HG03460 (cell line): ENCODE measurements around the gene SERPIND1.

Experiments
- ATAC-seq: cut with Tn5 transposase; IDR thresholded peaks from one replicate; pipeline ENCODE4 v1.9.1; 2021; ENCODE audit not compliant: unreplicated experiment

SERPIND1 gene

DNA sequence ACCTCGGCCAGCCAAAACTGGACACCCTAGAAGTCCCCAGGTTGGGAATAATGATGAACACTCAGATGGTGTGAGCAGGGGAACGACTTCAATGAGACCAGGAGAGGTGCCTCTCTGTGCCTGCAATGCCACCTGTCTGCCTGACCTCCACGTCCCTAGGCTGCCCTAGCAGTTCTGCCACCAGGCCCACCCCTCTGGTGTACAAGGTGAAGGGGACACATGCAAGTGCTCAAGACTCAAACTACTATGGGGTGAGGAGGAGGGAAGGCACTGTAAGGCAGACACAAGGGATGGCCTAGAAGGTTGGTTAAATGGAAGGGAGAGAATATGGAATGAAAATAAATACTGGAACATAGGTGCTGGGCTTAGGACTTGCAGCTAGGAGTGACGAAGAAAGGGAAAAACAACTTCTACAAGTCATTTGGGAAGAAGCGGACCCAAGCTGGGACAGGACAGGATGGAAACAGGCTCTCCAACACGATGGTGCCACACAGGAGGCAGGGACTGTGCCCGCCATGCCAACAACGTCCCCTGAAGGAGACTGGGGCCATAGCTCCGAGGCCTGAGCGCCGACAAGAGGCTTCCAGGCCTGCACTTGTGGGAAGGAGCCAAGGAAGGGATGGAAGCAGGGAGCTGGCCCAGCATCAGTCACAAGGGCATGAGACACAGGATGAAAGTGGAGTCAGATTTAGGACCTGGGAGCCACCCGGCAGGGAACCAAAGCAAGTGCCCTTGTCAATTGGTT is 18.5 kb downstream of the SERPIND1 start:
- no peak for ATAC-seq

DNA sequence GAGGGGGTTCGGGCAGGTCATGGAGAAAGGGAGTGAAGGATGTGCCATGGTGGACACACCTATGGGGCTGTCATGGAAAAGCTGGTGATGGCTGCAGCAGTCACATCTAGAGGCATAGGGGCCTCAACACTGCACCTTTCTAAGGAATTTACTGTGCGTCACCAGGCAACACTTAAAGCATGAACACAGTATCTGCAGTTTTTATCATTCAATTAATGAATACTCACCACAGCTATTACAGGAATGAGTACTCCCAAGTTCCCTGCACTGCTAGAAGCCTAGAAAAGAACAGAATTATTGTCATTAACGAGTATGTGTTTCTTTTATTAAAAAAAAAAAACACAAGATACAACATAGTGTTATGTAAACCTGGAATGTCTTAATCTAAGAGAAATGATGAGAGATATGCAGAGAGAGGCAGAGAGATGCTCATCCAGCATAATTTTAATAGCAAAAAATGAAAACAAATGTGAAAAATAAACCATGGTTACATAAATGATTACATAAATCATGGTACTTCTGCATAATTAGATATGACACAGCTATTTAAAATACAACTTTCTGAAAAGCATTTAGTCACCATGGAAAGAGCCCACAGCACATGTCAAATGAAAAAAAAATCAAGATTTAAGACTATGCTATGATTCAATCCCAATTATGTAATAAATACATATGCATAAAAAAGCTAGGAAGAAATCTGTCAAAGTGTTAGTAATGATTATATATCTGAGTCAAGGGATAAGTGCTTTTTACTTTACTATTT is 19.2 kb downstream of the SERPIND1 start:
- no peak for ATAC-seq

DNA sequence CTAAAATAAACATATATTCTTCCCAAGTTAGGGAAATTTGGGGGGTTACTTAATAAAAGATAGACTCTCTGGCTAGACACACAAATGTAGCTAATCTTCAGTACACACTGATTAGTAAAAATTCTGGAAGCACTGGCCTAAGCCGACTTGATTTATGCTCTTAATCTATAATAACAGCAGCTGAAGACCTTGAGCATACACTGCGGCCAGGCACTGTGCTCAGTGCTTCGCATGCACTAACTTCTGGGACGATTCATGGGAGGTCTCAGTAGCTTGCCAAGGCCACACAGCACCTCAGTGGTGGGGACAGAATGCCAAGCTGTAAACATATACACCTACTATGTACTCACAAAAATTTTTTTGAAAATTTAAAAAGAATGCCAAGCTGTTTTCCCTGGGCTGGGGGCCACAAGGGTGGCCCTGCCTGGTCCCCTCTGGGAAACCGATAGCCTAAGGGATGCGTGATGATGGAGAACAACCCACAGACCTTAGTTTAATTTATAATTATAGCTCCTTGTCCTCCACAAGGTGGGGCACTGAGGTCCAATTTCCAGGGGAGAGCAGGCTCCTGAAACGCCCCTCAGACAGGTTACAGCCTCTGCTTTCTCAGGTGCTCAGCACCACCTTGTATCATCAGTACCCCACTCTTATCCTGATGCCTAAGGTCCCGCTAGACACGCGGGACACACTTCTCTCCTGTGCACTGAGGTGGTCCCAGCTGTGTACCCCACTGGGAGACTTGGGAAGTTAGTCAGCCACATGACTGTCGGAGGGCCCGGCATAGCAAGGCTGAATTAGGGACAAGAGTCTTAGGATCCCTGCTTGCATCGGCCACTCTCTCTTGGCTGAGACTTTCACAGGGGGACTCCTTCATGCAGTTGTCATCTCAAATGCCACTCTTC is 20.1 kb downstream of the SERPIND1 start:
- ATAC-seq: no peak

DNA sequence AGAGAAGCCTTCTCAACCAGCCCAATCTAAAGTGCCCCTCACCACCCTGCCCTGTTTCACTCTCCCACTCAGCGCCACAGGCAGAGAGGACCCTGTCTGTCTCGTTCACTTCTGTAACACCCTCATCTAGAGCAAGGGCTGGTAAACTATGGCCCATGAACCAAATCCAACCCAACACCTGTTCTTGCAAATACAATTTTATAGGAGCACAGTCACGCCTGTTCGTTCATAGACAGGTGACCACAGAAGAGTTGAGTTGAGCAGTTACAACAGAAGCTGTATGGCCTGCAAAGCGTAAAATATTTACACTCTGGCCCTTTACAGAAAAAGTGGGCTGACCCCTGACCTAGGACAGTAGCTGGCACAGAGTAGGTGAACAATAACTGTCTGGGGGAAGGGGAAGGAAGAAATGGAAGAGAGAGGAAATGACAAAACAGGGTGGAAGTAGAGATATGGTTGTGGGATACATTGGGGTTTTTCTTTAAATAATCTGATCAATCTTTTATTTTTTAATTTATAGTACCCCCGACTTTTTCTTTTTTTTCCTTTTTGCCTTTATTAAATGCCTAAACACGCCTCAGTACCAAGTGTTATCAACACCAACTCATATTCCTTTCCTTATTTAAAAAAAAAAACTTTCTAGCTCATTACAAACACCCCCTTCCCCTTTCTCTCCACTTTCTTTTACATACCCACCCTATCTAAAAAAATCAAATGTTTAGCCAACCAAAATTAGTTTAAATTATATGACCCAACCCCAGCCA is 20.9 kb downstream of the SERPIND1 start:
- ATAC-seq: no peak

DNA sequence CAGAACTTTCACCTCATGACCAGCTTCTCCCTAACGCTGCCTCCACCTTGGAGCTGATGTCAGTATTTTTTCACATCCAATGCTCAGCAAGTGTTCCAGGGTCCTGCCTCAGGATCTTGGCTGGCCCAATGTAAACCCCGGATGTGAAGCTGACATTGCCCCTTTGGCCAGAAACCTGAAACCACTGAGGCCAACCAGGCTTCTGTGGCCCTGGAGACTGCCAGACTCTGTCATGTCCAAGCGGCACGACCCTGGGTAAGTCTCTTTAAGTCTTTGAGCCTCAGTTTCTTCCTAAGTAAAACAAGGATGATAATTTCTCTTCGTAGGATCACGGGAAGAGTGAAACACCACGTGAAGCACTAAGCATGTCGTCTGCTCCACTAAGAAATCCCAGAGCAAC is 22.8 kb downstream of the SERPIND1 start:
- no peak for ATAC-seq

DNA sequence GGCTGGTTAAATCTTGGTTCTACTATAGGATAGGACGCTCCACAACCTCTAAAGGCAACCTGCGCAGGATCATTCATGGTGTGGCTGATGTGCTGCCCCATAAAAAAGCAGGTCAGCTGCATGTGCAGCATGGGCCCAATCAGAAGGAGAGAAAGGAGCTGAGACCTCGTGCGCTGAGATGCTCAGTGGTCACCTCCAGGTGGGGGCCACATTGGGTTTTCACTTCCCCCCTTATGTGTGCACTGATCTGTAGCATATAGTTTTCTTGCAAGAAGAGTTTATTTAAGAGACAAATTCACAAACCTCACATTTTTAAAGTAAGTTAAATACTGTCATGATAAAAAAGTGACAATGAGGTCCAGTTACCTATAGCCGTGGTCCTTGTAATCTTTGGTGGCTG is 24.3 kb downstream of the SERPIND1 start:
- no peak for ATAC-seq

DNA sequence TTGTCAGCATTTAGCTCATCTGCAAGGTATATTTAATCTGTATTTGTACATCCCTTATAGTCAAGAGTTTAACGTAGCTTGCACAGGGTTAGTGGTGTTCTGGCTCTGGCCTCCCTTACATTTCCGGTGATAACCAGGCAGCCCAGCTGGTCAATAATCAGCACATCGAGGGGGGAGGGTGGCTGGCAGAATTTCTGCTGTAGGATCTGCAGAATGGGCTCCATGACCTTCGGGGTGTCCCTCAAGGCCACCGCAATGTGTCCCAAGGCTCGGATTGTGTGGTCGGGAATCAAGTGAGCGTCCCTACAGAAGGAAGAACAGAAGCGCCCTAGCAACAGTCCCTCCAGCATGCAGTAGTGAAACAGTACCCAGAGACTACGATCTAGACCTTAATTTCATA is 25.1 kb downstream of the SERPIND1 start:
- no peak for ATAC-seq

DNA sequence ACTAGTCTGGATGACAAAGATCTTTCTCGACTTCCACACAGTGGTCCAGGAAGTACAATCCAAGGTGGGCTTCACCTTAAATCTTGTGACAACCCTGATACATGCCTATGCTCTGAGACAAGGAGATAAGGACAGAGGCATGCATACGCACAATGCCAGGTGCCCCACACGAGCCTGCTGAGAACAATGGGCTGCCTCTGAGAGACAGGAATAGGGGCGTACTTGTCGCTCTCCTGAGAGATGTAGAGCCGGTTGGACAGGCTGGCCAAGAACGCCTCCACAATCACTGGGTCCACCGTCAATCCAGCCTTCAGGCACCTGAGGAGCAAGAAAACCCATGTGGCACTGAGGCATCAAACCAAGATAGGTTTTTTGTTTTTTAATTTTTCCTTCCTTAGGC is 25.5 kb downstream of the SERPIND1 start:
- ATAC-seq: no peak

DNA sequence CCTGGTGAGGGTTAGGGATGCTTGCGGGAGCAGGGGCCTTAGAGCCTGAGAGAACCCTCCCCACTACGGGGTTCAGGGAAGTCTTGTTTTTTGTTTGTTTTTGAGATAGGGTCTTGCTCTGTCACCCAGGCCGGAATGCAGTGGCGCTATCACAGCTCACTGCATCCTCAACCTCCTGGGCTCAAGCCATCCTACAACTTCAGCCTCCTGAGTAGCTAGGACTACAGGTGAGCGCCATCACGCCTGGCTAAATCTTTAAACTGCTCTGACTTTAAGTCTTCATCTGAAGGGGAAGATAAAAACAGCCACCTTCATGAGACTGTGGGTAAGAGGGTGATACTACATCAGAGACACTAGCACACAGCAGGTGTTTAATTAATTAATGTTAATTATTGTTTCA is 28.5 kb downstream of the SERPIND1 start:
- no peak for ATAC-seq

DNA sequence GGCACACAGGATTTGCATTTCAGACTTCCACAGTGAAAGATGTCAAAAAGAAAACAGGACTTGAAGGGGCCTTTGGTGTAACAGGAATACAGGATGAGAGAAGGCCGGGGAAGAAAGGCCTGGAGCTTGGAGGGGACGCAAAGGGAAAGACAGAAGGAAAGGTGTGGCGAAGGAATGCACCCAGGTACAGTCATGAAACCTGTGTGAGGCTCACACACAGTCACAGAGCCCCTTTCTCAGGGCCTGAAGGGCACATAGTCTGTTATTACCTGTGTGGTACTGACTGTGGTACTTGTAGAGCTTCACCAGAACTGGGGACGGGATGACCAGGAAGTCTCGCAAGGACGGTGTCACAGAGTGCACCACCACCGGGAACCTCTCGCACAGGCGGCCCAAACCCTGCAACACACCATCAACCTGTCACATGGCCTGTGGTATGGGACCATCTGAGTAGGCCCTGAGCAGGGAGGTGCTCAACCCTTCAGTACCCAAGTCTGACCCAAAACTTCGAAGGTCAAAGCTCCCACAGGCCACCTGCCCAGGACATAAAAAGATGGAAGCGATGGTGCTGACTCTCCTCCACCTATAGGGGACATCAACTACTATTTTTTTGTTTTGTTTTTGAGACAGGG is 29.1 kb downstream of the SERPIND1 start:
- ATAC-seq: no peak

DNA sequence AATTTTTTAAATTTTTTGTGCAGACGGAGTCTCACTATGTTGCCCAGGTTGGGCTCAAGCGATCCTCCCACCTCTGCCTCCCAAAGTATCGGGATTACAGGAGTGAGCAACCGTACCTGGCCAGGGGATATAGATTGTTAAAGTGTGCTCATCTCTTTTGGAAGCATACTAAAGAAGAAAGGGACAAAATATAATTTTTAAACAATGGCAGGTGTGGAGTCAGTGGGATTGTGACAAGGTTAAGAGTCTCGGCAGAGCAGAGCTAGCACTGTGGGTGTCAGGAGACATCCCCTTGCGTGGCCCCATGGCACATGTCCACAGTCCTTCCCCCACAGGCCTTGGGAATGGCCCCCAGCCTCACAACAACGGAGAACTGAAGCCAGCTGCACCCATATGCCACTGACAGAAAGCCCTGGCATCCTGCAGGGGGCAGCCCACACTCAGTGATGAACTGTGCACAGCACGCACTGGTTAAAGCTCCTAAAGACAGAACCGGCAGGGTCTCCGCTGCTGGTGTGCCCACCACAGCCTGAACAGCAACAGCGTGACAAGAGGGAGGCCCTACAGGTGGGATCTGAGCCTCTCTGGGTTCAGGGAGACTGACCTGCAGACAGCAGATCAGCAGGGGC is 29.9 kb downstream of the SERPIND1 start:
- ATAC-seq: no peak

DNA sequence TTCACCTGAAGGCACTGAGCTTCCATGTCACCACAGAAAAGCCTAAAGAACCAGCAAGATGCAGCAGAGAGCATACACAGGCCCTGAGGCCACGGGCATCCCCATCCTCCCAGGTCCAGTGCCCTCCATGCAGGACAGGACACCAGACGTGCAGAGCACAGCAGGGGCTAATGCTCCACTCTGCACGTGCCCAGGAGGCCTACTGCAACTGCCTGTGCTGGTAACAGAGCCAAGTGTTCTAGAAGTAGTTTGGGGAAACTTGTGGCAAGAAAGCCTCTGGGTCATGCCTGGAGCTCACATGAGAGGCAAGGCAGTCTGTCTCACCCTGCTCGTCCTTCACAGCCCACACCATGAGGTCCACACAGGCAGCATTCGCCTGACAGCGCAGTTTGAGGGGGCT is 30.7 kb downstream of the SERPIND1 start:
- no peak for ATAC-seq

DNA sequence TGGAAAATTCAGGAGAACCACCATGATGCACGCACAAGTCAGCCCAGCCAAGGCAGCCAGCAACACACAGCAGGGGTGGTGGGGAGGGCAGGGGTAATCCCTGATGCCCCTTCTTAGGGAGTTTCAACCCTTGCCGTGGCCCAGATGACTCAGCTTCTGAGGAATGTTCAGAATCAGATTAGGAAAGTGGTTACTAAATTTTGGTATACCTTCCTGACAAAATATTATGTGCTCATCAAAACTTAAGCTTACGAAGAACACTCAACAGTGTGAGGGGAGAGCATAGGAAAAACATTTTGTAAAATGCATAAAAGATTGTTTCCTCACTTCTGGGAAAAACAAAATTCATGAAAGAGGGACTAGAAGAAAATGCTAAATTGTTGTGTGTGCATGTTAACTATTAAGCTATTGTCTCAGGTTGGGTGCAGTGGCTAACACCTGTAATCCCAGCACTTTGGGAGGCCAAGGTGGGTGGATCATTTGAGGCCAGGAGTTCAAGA is 32.1 kb downstream of the SERPIND1 start:
- no peak for ATAC-seq

DNA sequence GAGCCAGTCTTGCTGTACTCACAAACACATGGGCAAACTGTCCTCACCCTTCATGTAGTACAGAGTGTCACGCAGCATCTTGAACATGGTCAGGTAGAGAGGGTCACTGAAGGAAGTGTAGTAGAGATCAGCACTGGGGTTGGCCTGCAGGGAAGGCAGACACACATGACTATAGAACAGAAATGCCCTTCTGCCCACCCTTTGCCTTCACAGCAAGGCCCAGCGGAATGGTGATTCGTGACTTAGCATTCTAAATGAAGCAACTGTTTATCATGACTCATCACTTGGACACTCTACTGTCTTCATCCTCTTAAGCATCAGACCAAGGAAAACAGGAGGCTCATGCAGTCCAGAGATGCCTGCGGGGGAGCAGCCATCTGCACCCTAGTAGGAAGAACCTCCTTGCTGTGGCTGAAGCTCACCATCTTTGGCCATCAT is 33.4 kb downstream of the SERPIND1 start:
- ATAC-seq: no peak

DNA sequence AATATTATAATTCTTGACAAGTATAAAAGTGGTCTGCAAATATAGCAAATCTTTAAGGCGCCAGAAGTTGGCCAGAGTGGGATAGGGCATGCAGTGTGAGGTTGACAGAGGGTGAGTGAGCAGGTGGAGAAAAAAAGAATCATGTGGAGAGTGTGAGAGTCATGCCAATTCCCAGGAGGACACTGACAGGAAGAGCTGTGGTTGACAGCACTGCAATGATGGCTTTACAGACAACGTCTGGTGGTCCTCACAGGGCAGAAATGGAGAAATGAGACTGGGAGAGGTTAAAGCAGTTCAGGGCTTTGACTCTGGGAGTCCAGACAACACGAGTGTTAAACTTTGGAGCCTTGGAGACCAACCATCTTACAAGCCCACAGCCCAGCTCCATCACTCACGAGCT is 34.9 kb downstream of the SERPIND1 start:
- ATAC-seq: no peak

DNA sequence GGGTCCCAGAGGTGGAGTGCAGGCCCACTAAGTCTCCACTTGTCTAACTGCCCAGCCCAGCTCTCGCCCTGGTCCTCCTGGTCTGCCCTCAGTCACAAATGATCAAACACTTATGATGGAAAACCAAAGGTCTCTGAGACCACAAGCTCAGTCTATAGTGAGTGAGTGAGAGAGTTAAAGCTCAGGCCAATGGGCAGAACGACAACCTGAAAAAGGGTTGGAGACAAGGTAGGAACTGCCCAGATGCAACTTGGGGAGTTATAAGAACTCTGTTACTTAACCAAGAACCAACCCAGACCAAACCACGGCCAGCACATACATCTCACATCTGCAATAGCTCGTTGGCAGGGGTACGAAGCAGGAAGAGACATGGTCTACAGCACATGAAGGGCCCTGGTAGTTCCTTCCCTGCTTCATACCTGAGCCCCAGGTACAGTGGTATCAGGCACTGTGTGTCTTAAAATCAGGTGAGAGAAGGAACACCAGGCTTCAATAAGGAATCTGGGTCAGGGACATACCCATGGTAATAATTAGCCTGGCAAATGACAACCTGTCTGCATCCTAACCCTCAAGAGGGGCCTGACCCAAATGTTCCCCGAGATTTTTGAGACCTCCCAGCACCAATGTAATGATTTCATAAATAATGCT is 35.7 kb downstream of the SERPIND1 start:
- ATAC-seq: no peak

DNA sequence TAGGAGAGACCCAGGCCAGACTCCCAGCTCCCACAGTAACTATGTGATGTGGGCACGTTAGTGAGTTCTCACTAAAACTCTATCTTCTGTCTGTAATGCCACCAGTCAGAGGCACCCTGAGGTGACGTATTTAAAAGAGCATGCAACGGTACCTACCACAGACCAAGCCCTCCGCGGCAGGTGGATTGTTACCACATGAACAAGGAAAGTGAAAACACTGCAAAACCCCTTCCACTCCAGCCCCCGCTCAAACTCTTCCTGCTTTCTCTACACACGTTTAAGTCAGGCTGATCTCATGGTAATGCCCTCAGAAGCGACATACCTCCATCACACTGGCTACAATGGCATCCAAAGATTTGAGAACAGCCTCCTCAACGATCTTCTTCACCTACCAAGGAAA is 36.7 kb downstream of the SERPIND1 start:
- ATAC-seq: no peak

DNA sequence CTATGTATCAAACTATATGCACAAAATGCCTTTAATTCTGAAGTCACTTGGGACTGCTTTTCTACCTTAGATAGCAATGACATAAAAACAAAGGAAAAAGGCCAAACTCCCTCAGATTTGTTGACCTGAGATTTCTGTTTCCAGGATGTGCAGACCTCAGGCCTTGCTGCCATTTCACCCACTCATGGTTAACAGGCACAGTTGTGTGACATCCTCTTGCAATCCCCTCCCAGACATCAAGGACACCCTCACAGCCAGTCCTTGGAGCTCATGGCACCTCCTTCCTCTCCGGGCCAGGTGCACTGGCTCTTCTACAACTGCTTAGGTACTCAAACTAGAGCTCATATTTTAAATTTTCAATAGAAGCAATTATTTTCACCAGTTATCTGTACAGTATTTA is 37.3 kb downstream of the SERPIND1 start:
- no peak for ATAC-seq

DNA sequence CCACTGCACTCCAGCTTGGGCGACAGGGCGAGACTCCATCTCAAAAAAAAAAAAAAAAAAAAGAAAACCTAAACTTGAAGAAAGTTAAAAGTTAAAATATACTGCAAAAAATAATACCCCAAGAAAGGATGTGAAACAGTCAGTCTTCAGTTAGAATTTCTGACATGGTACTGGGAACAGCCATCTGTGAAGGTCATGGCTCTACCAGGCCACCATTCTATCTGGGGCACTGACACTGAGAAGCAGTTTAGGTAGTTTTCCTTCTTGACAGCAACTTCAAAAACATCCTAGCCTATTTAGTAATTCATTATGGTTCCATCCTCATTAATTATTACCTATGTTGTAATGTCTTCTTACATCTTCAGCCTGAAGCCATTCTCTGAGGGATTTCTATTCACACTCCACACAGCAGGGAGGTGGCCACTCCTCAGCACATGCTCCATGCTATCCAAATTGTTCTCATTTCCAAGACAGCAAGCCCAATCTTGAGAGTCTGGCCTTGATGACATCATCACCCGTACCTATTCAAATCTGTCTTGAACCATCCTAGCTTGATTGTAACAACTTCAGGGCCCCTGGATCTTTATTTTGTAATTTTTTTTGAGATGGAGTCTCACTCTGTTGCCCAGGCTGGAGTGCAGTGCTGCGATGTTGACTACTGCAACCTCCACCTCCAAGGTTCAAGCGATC is 38.2 kb downstream of the SERPIND1 start:
- no peak for ATAC-seq
